ENCODE data around the gene RIT2.

RIT2 gene

GRCh38 chr18:43081396-43081795 is 34.1 kb downstream of the RIT2 start:
- no peak for DNase-seq (ENCODE audit: low spot score)

DNA sequence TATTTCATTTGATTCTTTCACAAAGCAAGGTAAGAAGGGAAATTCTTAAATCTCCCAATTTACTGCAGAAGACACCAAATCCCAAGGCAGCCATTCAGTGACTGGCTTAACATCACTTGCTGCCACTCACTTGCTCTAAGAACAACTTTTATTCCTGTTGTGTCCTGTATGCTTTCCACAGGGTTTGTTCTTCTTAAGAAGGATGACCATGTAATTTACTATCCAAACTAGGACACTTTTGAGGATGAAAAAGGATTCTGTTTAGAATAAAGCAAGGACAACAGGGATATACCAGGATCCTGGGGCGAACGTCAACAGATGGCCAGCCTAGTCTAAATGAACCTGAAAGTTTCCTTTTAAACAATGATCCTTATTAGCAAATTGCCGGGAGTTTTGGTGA is 34.8 kb downstream of the RIT2 start:
- DNase-seq (ENCODE audit: low spot score): no peak

DNA sequence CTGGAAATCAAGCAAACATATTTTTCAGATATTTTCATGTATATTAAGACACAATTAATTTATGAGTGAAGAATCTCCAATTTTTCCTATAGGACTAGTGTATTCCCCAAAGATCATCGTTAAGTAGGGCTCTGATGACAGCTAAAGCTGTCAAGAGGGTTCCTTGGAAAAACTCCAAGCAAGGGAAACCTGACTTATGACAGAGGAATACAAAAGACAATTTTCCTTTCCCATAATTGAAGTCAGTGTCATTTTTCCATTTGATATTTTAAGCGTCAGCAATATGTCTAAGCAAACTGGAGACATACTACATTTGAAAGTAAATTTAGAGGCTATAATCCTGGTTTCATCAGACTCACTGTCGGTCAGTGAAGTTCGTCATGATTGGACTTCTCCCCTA is 36.1 kb downstream of the RIT2 start:
- no peak for DNase-seq (ENCODE audit: low spot score)

- no peak for DNase-seq (ENCODE audit: low spot score)
Measured at GRCh38 chr18:43078478-43079092, 36.9 kb downstream of the RIT2 start.

DNA sequence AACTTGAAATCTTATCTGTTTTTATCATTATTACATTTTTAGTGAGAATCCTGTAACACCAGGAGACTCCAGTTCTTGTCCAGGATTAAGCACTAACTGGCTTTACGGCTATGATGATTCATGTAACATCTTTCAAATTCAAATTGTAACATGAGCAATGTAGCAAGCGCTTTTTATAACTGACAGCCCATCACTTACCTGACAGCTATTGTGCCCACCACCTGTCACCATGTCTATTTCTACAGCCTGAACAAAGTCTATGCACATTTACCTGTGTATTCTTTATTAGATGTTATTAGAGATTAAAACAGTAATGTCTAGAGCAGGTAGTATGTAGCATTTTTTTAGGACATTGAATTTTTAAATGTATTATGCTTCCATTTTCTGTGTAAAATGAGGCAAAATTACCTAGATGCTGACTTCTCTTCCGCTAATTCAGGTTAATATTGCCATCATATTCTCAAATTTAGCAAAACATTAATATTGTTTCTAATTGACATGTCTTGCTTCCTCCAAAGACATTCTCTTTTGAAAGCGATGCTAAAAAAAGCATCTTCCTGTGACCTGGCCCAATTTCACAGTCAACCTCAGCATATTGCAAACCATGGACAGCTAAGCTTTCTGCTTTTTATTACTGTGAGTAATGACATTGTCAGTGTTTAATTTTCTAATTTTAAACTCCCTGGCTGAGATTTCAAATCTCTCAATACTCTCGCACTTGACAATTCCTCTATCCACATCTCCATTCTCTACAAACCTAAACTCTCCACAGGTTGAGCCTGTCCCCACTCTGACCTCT is 37.8 kb downstream of the RIT2 start:
- no peak for DNase-seq (ENCODE audit: low spot score)

DNA sequence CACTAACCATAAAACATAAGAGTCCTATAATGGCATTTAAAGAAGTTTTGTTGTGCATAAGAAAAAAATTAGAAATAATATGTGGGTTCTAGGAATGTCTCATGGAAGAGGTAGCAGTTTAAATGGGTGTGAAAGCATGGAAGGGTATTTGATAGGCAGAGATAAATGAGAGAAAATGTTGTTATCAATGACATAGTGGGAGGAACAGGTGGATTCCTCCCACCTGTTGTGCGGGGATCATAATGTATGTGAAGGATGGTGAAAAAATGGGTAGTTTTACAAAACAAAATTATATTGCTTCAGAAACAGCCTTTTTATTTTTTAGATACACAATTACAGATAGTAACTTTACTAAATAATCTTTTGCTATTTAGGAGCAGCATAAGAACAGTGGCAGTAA is 41.7 kb downstream of the RIT2 start:
- no peak for DNase-seq (ENCODE audit: low spot score)

GRCh38 chr18:43068781-43069180 is 46.7 kb downstream of the RIT2 start:
- no peak for DNase-seq (ENCODE audit: low spot score)

- no peak for DNase-seq (ENCODE audit: low spot score)
Measured at GRCh38 chr18:43067570-43067969, 47.9 kb downstream of the RIT2 start.

DNA sequence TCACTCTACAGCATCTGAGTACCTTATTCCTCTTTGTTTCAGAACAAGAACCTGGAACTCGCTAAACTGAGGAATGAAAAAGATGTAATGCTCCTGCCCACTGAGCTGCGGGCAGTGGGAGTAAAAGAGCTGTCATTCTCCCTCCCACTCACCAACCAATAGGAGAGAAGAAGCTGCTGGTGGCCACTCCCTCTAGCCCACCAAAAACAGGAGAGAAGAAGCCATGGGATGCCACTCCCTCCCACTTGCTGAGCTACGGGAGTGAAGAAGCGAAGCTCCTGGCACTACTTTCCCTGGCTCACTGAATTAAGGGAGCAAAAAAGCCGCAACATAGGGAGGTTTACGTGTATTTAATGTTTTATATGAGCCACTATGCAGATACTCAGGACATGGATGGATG is 53.7 kb downstream of the RIT2 start:
- DNase-seq (ENCODE audit: low spot score): no peak

- DNase-seq (ENCODE audit: low spot score): no peak
Measured at GRCh38 chr18:43061318-43061717, 54.2 kb downstream of the RIT2 start.

GRCh38 chr18:43060020-43060419 is 55.5 kb downstream of the RIT2 start:
- DNase-seq (ENCODE audit: low spot score): no peak

DNA sequence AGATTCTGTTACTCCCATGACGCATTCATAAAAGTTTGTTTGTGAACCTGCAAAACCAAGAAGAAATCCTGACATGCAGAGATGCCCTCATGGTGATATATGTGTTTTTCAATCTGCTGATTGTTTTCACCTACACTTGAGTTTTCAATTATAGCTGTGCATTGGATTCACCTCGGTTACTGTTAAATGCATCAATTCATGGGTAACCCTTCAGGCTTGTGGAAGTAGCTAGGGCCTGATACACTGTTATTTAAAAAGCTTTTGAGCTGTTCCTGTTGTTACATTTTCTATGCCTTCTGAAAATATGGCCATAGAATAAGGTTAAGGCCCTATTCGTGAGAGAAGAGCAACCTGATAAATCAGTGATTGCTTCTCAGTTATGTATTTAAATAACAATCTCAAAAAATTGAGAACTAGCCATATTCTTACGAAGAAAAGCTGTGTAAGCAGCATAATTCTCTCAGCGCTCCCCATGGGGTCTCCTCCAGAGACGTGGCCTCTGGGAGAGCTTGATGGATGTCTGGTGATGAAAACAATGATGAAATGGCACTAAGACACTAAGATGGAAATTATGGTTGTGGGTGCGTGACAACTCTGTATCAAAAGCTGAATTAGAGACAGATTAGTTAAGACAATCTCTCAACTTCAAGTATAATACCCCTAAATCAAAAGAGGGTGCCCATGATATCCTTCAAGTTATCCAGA is 60.5 kb downstream of the RIT2 start:
- DNase-seq (ENCODE audit: low spot score): no peak

DNA sequence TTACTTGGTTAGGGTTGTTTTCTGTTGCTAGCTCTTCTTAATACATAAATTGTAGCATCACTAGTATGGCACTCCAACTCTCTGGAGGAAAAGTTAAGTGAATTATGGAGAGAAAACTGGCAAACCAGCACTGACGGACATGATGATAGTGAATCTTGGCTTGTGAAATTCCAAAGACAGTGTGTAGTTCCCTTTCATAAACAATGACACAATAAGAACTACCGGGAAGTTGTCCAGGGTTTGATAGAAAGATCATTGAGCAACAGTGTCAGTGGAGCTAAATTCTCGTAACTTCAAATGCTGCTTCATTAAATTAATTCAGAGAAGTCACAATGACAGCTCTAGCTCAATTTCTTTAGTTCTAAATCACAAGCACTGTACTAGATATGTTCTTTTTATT is 66.5 kb downstream of the RIT2 start:
- DNase-seq (ENCODE audit: low spot score): no peak

GRCh38 chr18:43046322-43046721 is 69.2 kb downstream of the RIT2 start:
- no peak for DNase-seq (ENCODE audit: low spot score)

DNA sequence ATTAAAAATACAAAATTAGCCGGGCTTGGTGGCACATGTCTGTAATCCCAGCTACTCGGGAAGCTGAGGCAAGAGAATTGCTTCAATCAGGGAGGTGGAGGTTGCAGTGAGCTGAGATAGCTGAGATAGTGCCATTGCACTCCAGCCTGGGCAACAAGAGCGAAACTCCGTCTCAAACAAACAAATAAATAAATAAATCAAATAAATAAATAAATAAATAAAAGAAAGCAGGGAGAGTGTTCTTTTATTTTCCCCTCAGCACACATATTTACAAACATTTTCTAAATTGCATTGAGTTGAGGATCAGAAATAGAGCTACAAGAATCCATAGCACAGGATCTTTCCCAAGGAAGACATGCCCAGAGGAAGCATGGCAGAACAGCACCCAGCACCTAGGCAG is 71.9 kb downstream of the RIT2 start:
- no peak for DNase-seq (ENCODE audit: low spot score)

DNA sequence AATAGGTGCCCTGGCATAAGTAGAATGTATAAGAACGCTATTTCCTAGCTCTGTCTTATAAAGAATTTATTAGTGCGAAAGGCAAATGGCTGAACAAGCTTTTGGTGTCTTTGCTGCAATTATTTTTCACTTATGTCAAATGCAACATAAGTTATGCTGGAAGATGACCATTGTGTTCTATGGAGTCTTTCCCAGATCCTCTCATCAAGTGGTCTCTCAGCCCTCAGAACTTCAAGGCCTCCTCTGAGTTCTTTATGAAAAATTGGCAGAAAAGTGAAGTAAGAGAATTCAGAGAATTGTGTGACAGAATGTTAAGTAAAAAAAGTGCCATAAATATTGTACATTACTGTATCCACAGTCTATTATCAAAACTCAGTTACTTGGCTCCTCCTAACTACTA is 75.2 kb downstream of the RIT2 start:
- no peak for DNase-seq (ENCODE audit: low spot score)

DNA sequence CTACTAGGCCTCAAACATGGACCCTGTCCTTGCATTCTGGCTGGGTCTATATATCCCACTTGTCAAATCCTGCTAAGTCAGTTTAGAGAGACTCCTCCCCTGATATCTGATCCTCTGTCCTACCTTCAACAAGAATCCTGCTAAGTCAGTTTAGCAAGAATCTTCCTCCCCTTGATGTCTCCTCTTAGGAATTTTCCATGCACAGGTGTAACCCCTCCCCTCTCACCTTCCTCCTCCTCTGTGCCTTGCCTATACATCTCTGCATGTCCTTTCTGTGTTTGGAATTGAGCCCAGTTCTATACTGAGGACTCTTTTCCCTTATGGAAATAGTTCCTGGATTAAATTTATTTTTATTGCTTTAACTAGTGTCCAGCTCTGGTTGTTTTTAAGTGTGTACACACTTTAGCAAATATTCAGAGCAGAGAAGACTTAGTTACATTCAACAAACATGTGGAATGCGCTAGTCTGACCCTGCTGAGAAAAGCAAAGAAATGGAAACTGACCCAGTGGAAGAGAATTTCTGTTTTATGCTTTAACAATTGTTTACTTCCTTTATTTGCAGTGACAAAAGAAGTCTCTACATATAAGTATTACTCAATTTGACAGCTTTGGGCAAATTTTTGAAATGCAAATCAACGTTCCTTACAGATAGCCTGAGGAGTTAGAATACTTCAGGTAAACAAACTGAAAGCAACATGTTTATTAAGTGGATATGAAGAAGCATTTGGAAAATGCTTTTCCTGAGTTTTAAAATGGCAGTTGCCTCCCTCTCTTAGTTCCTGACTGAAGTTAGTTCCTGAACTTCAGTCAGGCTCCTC is 80.6 kb downstream of the RIT2 start:
- no peak for DNase-seq (ENCODE audit: low spot score)

DNA sequence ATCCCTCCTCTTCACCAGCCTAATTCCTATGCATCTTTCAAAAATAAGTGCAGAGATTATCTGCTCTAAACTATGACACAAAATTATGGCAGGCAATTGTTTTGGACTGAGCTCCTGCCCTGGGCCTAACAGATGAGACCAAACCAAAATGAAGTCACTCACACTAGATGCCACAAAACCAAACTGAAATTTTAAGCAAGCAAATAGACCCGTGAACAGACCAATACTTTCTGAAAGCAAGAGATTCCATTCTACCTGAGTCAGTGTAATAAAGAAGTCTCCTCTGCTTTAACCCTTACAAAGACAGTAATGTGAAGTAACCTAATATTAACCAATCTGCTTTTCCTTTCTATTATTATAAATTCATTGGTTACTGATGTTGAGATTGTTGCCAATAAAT is 84.3 kb downstream of the RIT2 start:
- DNase-seq (ENCODE audit: low spot score): no peak

GRCh38 chr18:43029414-43029813 is 86.1 kb downstream of the RIT2 start:
- DNase-seq (ENCODE audit: low spot score): no peak

DNA sequence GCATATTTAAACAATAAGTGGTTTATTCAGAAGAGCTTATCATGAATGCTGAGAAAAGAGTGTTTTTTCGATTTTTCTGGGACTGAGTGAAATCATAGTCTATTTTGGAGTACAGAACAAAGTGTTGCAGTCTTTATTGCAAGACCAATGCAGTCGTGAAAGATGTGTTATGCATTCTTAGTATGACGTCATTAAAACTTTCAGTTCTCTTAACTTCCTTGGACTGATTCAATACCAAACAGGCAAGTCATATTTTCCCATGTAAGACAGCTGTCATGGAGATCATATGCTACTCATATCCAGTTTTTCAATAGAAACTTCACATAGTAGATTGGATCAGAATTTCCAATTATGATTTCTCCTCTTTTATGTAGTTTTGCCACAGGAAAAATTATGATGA is 92.6 kb downstream of the RIT2 start:
- DNase-seq (ENCODE audit: low spot score): no peak

- DNase-seq (ENCODE audit: low spot score): no peak
Measured at GRCh38 chr18:43017622-43018021, 97.9 kb downstream of the RIT2 start.

GRCh38 chr18:43013486-43013885 is 102.0 kb downstream of the RIT2 start:
- DNase-seq (ENCODE audit: low spot score): no peak

DNA sequence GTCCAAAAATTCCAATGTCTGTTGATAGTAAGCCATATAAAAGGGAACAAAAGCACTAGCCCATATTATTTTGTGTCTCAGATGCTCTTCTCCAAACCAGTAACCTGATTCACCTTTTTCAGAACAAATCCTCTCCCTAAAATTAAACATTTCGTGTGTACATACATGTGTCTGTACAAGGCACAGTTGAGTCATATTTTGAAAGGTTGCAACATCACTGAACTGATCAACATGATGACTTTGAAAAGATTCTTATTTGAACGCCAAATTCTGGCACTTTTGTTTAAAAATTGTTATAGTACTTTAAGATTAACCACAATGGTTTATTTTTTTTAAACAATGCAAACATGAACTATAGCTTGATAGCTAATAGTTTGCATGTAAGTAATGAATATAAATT is 102.5 kb downstream of the RIT2 start:
- DNase-seq (ENCODE audit: low spot score): no peak
